CD8-positive, alpha-beta memory T cell (primary cell): ENCODE results near the gene VEGFC. TPM values are rescaled to one million over a fixed set of nuclear protein-coding genes. Genes with fewer than 3 reads are reported as not detected.

Source experiments
- CTCF ChIA-PET: fragments of 350-600 bp; sonication (Branson Sonifier 250); formaldehyde crosslinking; loops from one replicate; lab custom pipeline; 2021; ENCODE audit warnings: antibody characterized with exemption; lab: Charles Lee
- POLR2A ChIA-PET: fragments of 350-600 bp; sonication (Branson Sonifier 250); formaldehyde crosslinking; loops from one replicate; lab custom pipeline; 2021; ENCODE audit warnings: antibody characterized with exemption; lab: Charles Lee
- DNase-seq, 5 donors: peaks; one replicate each; pipeline versions ENCODE4 v3.0.0 to v3.0.0-alpha.2; 2020 to 2022; ENCODE audit warnings: mixed read lengths in 1 of 5
- H3K27ac ChIP-seq: one replicate; pipeline ENCODE4 v1.7.0; 2013; ENCODE audit warnings: low read depth, mild to moderate bottlenecking, low read length, moderate library complexity
- H3K27me3 ChIP-seq: 2 replicates; pipeline ENCODE4 v1.7.0; 2013; ENCODE audit warnings: low read length, mild to moderate bottlenecking; ENCODE audit not compliant: insufficient read depth, poor library complexity, severe bottlenecking
- H3K36me3 ChIP-seq: 2 replicates; pipeline ENCODE4 v1.7.0; 2013; ENCODE audit warnings: mild to moderate bottlenecking, low read length, moderate library complexity; ENCODE audit not compliant: insufficient read depth
- H3K4me1 ChIP-seq: 2 replicates; pipeline ENCODE4 v1.7.0; 2013; ENCODE audit warnings: mild to moderate bottlenecking, low read length, moderate library complexity; ENCODE audit not compliant: insufficient read depth
- H3K4me3 ChIP-seq: 2 replicates; pipeline ENCODE4 v1.7.0; 2013; ENCODE audit warnings: mild to moderate bottlenecking, low read length
- H3K9me3 ChIP-seq: 2 replicates; pipeline ENCODE4 v1.7.0; 2013; ENCODE audit warnings: mild to moderate bottlenecking, low read length
- H3K27ac Mint-ChIP-seq, 8 donors: one replicate each; pipeline ENCODE4 v1.8.0; 2020 to 2021; ENCODE audit warnings: mixed read lengths in 8 of 8, mild to moderate bottlenecking in 6 of 8, inconsistent platforms in 3 of 8, moderate library complexity in 3 of 8
- H3K27me3 Mint-ChIP-seq, 2 donors: one replicate each; pipeline ENCODE4 v1.8.0; 2020 to 2021; ENCODE audit warnings: mixed read lengths in 2 of 2, mild to moderate bottlenecking in 1 of 2, moderate library complexity in 1 of 2
- H3K36me3 Mint-ChIP-seq, 3 donors: one replicate each; pipeline ENCODE4 v1.8.0; 2020 to 2021; ENCODE audit warnings: mixed read lengths in 3 of 3, inconsistent platforms in 1 of 3, mild to moderate bottlenecking in 1 of 3
- H3K4me1 Mint-ChIP-seq, 3 donors: one replicate each; pipeline ENCODE4 v1.8.0; 2020 to 2021; ENCODE audit warnings: mixed read lengths in 3 of 3, inconsistent platforms in 1 of 3, mild to moderate bottlenecking in 1 of 3
- H3K4me3 Mint-ChIP-seq, 7 donors: one replicate each; pipeline ENCODE4 v1.8.0; 2020 to 2021; ENCODE audit warnings: mixed read lengths in 7 of 7, mild to moderate bottlenecking in 6 of 7, moderate library complexity in 4 of 7, inconsistent platforms in 2 of 7
- H3K9me3 Mint-ChIP-seq, 5 donors: one replicate each; pipeline ENCODE4 v1.8.0; 2020 to 2022; ENCODE audit warnings: mixed read lengths in 5 of 5, mild to moderate bottlenecking in 3 of 5, moderate library complexity in 2 of 5, inconsistent platforms in 1 of 5
- polyA plus RNA-seq: library from polyadenylated mRNA; unstranded; fragments of 300-500 nt; fragmentation: Illumina TruSeq; gene quantifications from one replicate; pipeline ENCODE4 v1.2.3, GENCODE V29; 2021
- total RNA-seq, 2 experiments: library from RNA; stranded (reverse); gene quantifications; one replicate each; pipeline ENCODE4 v1.2.3, GENCODE V29; 2021

Gene VEGFC
- total and polyA plus RNA-seq, 3 experiments from 2014 or later: not detected

- Histone ChIP-seq H3K36me3 (no peaks in the 10 kb centered on the region), H3K27me3 (no peaks in the 10 kb centered on the region), H3K9me3 (no peaks in the 10 kb centered on the region), H3K27ac (no peak overlapping the region), H3K4me3 (no peak overlapping the region), H3K4me1 (no peaks in the 10 kb centered on the region)
- Mint-ChIP-seq H3K4me3 (no peak overlapping the region), H3K27me3 (no peaks in the 10 kb centered on the region), H3K27ac (no peak overlapping the region), H3K36me3 (no peaks in the 10 kb centered on the region), H3K9me3 (peaks cover 0 to 4% (median 0%) of the 10 kb centered on the region in 5 donors), H3K4me1 (no peaks in the 10 kb centered on the region)
- POLR2A ChIA-PET: no interaction called here
- CTCF ChIA-PET: no interaction called here
- DNase-seq: no peak
Observed at GRCh38 chr4:176782191-176782590, 10.5 kb downstream of the VEGFC start.

GRCh38 chr4:176781739-176782100 is 11.0 kb downstream of the VEGFC start:
- Mint-ChIP-seq H3K27ac (no peak overlapping the region), H3K36me3 (no peaks in the 10 kb centered on the region), H3K27me3 (no peaks in the 10 kb centered on the region), H3K9me3 (peaks cover 0 to 4% (median 0%) of the 10 kb centered on the region in 5 donors), H3K4me3 (no peak overlapping the region), H3K4me1 (no peaks in the 10 kb centered on the region)
- Histone ChIP-seq H3K9me3 (no peaks in the 10 kb centered on the region), H3K27ac (no peak overlapping the region), H3K4me1 (no peaks in the 10 kb centered on the region), H3K27me3 (no peaks in the 10 kb centered on the region), H3K36me3 (no peaks in the 10 kb centered on the region), H3K4me3 (no peak overlapping the region)
- ChIA-PET CTCF (no interaction called here), POLR2A (no interaction called here)
- no peak for DNase-seq

- Mint-ChIP-seq H3K27ac (no peak overlapping the region), H3K4me1 (no peaks in the 10 kb centered on the region), H3K9me3 (peaks cover 0 to 4% (median 2%) of the 10 kb centered on the region in 5 donors), H3K36me3 (no peaks in the 10 kb centered on the region), H3K27me3 (no peaks in the 10 kb centered on the region), H3K4me3 (no peak overlapping the region)
- ChIA-PET CTCF (no interaction called here), POLR2A (no interaction called here)
- Histone ChIP-seq H3K27me3 (no peaks in the 10 kb centered on the region), H3K36me3 (no peaks in the 10 kb centered on the region), H3K9me3 (no peaks in the 10 kb centered on the region), H3K27ac (no peak overlapping the region), H3K4me3 (no peak overlapping the region), H3K4me1 (no peaks in the 10 kb centered on the region)
- DNase-seq: no peak
Observed at GRCh38 chr4:176780995-176781738, 11.6 kb downstream of the VEGFC start.

GRCh38 chr4:176779421-176779820 is 13.3 kb downstream of the VEGFC start:
- CTCF ChIA-PET: no interaction called here

GRCh38 chr4:176778491-176778890 is 14.2 kb downstream of the VEGFC start:
- no peaks in the 10 kb centered on the region for H3K4me1 ChIP-seq
- Mint-ChIP-seq H3K27ac (no peak overlapping the region), H3K27me3 (no peaks in the 10 kb centered on the region), H3K4me1 (no peaks in the 10 kb centered on the region), H3K9me3 (peaks cover 0 to 4% (median 2%) of the 10 kb centered on the region in 5 donors), H3K36me3 (no peaks in the 10 kb centered on the region), H3K4me3 (no peak overlapping the region)
- no peak overlapping the region for H3K27ac ChIP-seq
- H3K36me3 ChIP-seq: no peaks in the 10 kb centered on the region
- CTCF ChIA-PET: no interaction called here
- no peaks in the 10 kb centered on the region for H3K27me3 ChIP-seq
- POLR2A ChIA-PET: no interaction called here
- DNase-seq: no peak
- H3K4me3 ChIP-seq: no peak overlapping the region
- no peaks in the 10 kb centered on the region for H3K9me3 ChIP-seq

More at GRCh38 chr4:176779421-176779820, 13.3 kb downstream of the VEGFC start:
- Histone ChIP-seq H3K9me3 (no peaks in the 10 kb centered on the region), H3K36me3 (no peaks in the 10 kb centered on the region), H3K27me3 (no peaks in the 10 kb centered on the region), H3K4me1 (no peaks in the 10 kb centered on the region), H3K27ac (no peak overlapping the region), H3K4me3 (no peak overlapping the region)
- no peaks in the 10 kb centered on the region for H3K36me3 Mint-ChIP-seq
- H3K4me3 Mint-ChIP-seq: no peak overlapping the region
- H3K4me1 Mint-ChIP-seq: no peaks in the 10 kb centered on the region
- H3K9me3 Mint-ChIP-seq: peaks cover 0 to 4% (median 2%) of the 10 kb centered on the region in 5 donors
- POLR2A ChIA-PET: no interaction called here
- DNase-seq: no peak
- H3K27me3 Mint-ChIP-seq: no peaks in the 10 kb centered on the region
- no peak overlapping the region for H3K27ac Mint-ChIP-seq

- POLR2A ChIA-PET: no interaction called here
- H3K36me3 Mint-ChIP-seq: no peaks in the 10 kb centered on the region
- Histone ChIP-seq H3K36me3 (no peaks in the 10 kb centered on the region), H3K4me3 (no peak overlapping the region), H3K4me1 (no peaks in the 10 kb centered on the region), H3K27me3 (no peaks in the 10 kb centered on the region), H3K27ac (no peak overlapping the region), H3K9me3 (no peaks in the 10 kb centered on the region)
- H3K9me3 Mint-ChIP-seq: peaks cover 0 to 4% (median 2%) of the 10 kb centered on the region in 5 donors
- CTCF ChIA-PET: no interaction called here
- H3K27ac Mint-ChIP-seq: no peak overlapping the region
- no peaks in the 10 kb centered on the region for H3K4me1 Mint-ChIP-seq
- no peaks in the 10 kb centered on the region for H3K27me3 Mint-ChIP-seq
- no peak overlapping the region for H3K4me3 Mint-ChIP-seq
- no peak for DNase-seq
Observed at GRCh38 chr4:176778063-176778462, 14.7 kb downstream of the VEGFC start.

- POLR2A ChIA-PET: no interaction called here
- Histone ChIP-seq H3K4me1 (no peaks in the 10 kb centered on the region), H3K9me3 (no peaks in the 10 kb centered on the region), H3K36me3 (no peaks in the 10 kb centered on the region), H3K27me3 (no peaks in the 10 kb centered on the region), H3K27ac (no peak overlapping the region), H3K4me3 (no peak overlapping the region)
- Mint-ChIP-seq H3K4me1 (no peaks in the 10 kb centered on the region), H3K36me3 (no peaks in the 10 kb centered on the region), H3K4me3 (no peak overlapping the region), H3K27me3 (no peaks in the 10 kb centered on the region), H3K27ac (no peak overlapping the region), H3K9me3 (peaks cover 0 to 3% (median 0%) of the 10 kb centered on the region in 5 donors)
- CTCF ChIA-PET: no interaction called here
- DNase-seq: no peak
Observed at GRCh38 chr4:176775338-176775737, 17.4 kb downstream of the VEGFC start.

GRCh38 chr4:176774852-176775251 is 17.9 kb downstream of the VEGFC start:
- ChIA-PET CTCF (no interaction called here), POLR2A (no interaction called here)
- no peak for DNase-seq
- Mint-ChIP-seq H3K27ac (no peak overlapping the region), H3K27me3 (no peaks in the 10 kb centered on the region), H3K4me3 (no peak overlapping the region), H3K36me3 (no peaks in the 10 kb centered on the region), H3K4me1 (no peaks in the 10 kb centered on the region), H3K9me3 (peaks cover 0 to 3% (median 0%) of the 10 kb centered on the region in 5 donors)
- no peaks in the 10 kb centered on the region for H3K4me1 ChIP-seq
- no peaks in the 10 kb centered on the region for H3K27me3 ChIP-seq
- no peaks in the 10 kb centered on the region for H3K36me3 ChIP-seq
- no peaks in the 10 kb centered on the region for H3K9me3 ChIP-seq
- H3K4me3 ChIP-seq: no peak overlapping the region
- H3K27ac ChIP-seq: no peak overlapping the region
